GM18861 (cell line): ENCODE results near the gene HOXA11.

Experiments
- ATAC-seq: cut with Tn5 transposase; IDR thresholded peaks from one replicate; pipeline ENCODE4 v1.9.1; 2021; ENCODE audit not compliant: unreplicated experiment

Gene HOXA11

GRCh38 chr7:27138472-27138871 lies 46.6 kb downstream of the HOXA11 start:
- no peak for ATAC-seq

GRCh38 chr7:27137640-27138315 lies 47.3 kb downstream of the HOXA11 start:
- ATAC-seq = no peak

GRCh38 chr7:27134392-27134791 lies 50.6 kb downstream of the HOXA11 start:
- ATAC-seq = no peak

GRCh38 chr7:27133409-27134231 lies 51.4 kb downstream of the HOXA11 start:
- no peak for ATAC-seq

- no peak for ATAC-seq
Observed at GRCh38 chr7:27132978-27133377, 52.1 kb downstream of the HOXA11 start.

- no peak for ATAC-seq
Observed at GRCh38 chr7:27132214-27132613, 52.8 kb downstream of the HOXA11 start.

- no peak for ATAC-seq
Observed at GRCh38 chr7:27131390-27131819, 53.6 kb downstream of the HOXA11 start.
